ENCODE measurements around the gene OR10A6.

DNA sequence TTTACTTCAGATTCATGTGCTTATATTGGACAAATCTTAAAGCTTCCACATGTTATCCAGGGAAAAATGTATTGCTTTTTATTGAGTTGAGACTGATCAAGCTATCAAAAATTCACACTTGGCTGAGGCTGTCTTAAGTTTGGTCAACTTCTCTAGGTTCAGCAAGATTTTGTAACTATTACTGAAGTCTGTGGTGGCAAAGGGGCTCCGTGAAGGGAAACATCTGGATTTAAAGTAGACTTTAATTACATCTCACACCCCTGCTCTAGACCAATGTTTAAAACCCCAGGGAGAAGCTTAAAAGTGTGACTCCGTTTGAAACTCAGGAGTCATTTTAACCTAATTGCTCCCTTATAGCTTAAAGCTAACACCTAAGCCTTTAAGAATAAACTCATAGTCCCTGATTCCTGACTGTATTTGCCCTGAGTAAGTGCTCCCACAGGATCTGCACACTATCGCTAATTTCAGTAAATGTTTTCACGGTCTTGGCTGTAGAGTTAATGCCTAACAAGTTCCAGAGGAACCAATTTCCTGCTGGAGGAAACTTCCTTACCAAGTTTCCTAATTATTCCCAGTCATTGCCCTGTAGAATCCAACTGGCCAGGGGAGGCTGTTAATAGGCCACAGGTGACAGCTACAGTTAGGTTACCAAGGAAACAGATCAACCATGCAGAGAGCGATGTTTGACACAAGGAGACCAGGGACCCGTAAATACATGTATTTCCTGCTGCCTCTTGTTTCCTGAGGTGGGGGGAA is 40.5 kb downstream of the OR10A6 start:
- TF ChIP-seq, protein P1, sequence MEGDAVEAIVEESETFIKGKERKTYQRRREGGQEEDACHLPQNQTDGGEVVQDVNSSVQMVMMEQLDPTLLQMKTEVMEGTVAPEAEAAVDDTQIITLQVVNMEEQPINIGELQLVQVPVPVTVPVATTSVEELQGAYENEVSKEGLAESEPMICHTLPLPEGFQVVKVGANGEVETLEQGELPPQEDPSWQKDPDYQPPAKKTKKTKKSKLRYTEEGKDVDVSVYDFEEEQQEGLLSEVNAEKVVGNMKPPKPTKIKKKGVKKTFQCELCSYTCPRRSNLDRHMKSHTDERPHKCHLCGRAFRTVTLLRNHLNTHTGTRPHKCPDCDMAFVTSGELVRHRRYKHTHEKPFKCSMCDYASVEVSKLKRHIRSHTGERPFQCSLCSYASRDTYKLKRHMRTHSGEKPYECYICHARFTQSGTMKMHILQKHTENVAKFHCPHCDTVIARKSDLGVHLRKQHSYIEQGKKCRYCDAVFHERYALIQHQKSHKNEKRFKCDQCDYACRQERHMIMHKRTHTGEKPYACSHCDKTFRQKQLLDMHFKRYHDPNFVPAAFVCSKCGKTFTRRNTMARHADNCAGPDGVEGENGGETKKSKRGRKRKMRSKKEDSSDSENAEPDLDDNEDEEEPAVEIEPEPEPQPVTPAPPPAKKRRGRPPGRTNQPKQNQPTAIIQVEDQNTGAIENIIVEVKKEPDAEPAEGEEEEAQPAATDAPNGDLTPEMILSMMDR (IDR thresholded peaks at IDR 0.05), result no peak
- TF ChIP-seq EZH2 (IDR thresholded peaks at IDR 0.05; ENCODE audit: borderline replicate concordance, insufficient read depth, low read depth, low read length, poor library complexity, severe bottlenecking), result no peak
